Anterior cingulate cortex (tissue), 58 donors: ENCODE results near the gene PEMT.

Experiments
- DNase-seq, 58 donors: peaks; one replicate each; lab custom pipeline; 2025; lab: John Stamatoyannopoulos, UW

Gene PEMT

GRCh38 chr17:17572010-17572785, 19.3 kb downstream of the PEMT start:
- no peak for DNase-seq

- DNase-seq = no peak
Measured at GRCh38 chr17:17570798-17571716, 20.5 kb downstream of the PEMT start.

GRCh38 chr17:17570140-17570797, 21.2 kb downstream of the PEMT start:
- DNase-seq = peak in 23 of 58 donors; percentile 9 to 56 (median 26)

DNA sequence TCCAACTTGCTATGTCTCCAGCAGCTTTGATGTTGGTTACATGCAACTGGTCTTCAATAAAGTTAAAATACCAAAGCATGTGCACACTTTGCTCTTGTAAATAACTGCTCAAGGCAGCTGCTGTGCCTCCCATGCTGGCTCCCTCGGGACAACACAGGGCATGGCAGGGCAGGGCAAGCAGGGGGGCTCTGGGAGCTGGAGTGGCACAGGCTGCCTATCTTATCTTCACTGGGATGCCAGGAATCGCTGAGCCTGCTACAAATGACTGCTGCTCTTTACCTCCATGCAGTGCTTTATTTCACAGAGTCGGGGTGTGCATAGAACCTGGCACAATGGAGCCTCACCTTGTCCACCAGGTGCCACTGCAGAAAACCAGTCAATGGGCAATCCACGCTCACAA, 21.8 kb downstream of the PEMT start:
- no peak for DNase-seq

DNA sequence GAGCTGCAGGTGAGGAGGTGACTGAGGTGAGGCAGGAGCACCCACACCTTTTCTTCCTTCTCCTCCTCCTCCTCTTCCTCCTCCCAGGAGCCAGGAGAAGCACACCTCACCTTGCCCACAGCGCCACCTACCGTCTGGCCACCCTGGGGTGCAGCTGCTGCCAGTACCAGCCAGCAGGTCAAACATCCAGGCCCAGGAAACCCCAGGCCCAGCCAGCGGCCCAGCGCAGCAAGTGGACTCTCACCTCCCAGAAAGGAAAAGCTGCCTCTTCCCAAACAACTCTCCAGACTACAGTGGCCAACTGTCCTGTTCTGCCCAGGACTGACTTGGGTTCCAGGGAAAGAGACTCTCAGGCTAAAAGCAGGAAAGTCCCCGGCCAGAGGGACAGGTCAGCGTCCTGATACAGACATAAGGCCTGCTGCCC, 22.7 kb downstream of the PEMT start:
- DNase-seq = peak in 27 of 58 donors; percentile 7 to 59 (median 25)

GRCh38 chr17:17567631-17568030, 23.9 kb downstream of the PEMT start:
- peak in 53 of 58 donors; percentile 30 to 93 (median 69) for DNase-seq

DNA sequence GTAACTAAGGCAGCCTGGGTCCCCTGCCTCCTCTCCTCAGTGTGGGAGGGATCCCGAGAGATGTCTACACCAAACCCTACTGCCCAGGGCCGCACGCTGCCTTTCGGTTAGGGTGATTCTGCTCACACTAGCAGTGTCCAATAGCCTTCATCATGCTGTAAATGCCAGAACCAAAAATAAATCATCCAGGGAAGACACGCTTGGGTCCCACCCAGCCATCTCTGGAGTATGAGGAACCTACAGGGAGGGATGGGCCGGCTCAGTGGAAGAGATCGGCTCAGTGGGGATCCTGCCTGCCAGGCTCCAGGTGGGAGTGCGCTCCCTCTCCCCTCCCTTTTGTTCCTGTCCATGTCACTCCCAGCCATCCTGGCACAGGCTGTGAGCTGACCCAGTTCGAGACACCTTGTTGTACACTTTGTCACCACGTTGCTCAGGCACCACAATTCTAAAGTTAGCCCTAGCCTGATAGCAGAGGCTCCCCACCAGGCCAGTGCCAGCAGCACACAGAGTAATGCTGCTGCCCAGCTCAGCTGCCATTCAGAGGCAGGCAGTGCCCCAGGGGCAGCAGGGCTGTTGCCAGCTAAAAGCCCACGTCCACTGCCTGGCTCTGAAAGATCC, 24.5 kb downstream of the PEMT start:
- DNase-seq = peak in 8 of 58 donors; percentile 13 to 84 (median 65)

DNA sequence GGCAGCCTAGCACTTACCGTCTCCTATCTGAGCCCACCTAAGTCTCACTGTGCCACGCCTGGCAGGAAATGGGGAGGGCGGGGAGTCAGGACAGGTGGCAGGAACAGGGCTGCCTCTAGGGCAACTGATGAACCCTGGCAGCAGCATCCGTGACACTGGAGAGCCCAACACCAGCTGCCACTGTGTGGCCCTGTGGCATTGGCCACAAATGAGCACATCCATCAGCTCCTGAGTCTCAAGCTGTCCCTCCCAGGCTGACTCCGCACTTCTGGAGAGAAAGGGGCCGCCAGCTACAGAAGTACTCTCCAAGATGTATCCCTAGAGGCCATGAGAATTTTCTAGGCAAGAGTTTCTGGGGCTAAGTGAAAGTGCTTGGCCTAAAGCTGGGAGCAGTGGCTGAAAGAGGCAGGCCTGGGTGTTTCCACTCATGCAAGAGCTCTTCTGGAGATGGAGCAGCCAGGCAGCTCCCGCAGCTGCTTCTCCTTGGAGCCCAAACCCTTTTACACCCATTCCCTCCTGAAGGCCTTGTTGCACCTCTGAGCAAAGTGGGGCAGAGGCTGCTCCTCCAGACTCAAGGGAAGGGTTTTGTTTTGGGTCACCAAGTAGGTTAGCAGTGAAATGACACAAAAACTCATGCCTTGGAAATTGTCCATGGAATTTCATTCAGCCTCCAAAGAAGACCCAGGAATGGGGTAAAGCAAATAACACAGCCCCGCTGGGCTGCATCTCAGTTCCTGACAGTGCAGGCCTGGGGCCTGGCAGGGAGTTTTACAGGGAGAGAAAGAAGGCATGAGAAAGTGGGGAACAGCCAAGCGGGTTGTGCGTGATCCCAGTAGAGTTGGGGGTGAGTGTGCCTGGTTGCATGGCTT, 25.8 kb downstream of the PEMT start:
- no peak for DNase-seq

DNA sequence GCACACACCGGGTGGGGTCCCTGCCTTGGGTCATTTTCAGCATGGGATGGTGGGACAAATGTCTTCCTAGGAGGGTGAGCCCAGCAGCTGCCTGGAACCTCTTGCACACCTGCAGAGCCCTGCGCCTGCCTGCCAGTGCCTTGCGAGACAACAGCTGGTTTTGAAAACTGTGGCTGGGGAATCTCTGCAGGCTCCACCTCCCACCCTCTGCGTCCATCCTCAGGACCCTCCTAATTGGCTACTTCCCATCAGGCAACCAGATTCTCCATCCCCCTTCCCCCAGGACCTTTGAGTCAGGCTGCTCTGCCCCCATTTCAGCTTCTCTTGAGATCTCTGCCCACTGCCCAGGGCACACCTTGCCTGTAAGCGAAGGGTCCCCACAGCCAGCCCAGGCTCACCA, 26.6 kb downstream of the PEMT start:
- no peak for DNase-seq

- DNase-seq = no peak
Measured at GRCh38 chr17:17564323-17564722, 27.2 kb downstream of the PEMT start.

GRCh38 chr17:17563530-17563929, 28.0 kb downstream of the PEMT start:
- DNase-seq = no peak

- DNase-seq = no peak
Measured at GRCh38 chr17:17562146-17562511, 29.4 kb downstream of the PEMT start.

DNA sequence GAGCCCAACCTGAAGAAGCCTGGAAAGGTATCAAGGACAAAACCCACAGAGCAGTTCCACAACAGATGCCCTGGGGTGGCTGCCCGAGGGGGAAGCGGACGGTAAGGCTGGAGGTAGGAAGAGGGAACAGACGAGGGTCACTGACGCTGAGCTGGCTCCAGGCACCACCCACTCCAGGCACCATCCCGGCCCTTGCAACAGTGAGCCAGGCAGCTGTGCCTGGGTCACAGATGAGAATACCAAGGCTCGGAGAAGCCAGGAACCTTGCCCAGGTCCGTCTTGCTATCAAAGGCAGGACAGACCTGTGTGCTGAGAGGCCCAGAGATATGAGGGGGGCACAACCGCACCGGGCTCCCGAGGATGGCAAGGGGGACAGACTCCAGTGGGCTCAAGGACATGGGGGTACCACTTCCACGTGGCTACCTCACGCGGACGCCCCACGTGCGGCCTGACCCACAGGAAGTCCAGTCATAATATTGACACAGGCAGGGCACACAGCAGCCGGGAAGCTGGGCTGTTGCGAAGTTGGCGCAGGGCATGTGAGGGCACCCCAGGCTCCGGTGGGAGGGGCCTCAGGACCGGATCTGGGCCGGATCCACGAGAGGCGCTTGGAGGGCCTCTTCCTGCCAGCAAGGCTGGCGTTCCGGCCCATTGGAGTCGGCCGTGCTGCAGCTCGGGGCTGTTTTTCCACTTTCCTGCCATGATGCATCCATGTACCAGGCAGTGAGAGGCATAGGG, 29.9 kb downstream of the PEMT start:
- DNase-seq = peak in 4 of 58 donors; percentile 11 to 36 (median 16)

- DNase-seq = no peak
Measured at GRCh38 chr17:17560975-17561374, 30.5 kb downstream of the PEMT start.

DNA sequence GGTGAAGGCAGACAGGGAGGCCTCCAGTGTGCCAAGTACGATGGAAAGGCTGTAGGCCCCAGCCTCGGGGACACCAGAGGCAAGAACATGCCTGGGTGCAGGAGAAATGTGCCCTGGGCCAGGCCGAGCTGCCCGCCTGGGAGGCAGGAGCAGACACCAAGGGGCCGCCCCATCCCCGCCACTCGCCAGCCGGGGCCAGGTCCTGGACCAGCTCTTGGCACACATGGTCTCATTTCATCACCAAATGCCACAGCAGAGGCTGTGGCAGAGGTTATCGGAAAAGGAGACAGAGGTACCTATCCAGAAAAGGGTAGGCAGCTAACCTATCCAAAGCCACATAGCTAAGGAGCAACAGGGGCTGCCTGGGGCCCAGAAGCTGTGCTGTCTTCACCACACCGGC, 31.3 kb downstream of the PEMT start:
- no peak for DNase-seq

- DNase-seq = no peak
Measured at GRCh38 chr17:17559164-17559563, 32.3 kb downstream of the PEMT start.

- no peak for DNase-seq
Measured at GRCh38 chr17:17558431-17558830, 33.1 kb downstream of the PEMT start.

DNA sequence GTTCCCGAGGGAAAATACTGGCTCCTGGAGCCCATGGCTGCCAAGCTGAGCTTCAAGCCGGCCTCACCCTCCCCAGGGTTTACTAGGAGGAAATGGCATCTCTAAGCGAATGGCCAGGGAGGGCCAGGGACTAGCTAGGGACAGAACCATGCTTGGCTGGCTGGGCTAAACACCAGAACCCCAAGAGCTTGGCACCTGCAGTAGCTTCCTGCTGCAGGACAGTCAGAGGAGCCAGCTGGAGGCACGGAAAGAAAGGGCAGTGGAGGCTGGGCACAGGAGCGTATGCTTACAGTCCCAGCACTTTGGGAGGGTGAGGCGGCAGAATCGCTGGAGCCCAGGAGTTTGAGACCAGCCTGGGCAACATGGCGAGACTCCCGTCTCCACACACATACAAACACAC, 33.7 kb downstream of the PEMT start:
- DNase-seq = peak in 39 of 58 donors; percentile 18 to 78 (median 46)

GRCh38 chr17:17556671-17557070, 34.8 kb downstream of the PEMT start:
- no peak for DNase-seq
